CD4-positive, alpha-beta T cell treated with Interleukin-17A for 4 hours (primary cell): Measurements from ENCODE around the gene GP5.
A peak's percentile ranks its signal among the peaks of the same experiment; 100 is the strongest.

Experiments used
- DNase-seq: peaks from one replicate; pipeline ENCODE4 v3.0.0-alpha.2; 2020; ENCODE audit warnings: mixed read lengths

The GP5 gene

DNA sequence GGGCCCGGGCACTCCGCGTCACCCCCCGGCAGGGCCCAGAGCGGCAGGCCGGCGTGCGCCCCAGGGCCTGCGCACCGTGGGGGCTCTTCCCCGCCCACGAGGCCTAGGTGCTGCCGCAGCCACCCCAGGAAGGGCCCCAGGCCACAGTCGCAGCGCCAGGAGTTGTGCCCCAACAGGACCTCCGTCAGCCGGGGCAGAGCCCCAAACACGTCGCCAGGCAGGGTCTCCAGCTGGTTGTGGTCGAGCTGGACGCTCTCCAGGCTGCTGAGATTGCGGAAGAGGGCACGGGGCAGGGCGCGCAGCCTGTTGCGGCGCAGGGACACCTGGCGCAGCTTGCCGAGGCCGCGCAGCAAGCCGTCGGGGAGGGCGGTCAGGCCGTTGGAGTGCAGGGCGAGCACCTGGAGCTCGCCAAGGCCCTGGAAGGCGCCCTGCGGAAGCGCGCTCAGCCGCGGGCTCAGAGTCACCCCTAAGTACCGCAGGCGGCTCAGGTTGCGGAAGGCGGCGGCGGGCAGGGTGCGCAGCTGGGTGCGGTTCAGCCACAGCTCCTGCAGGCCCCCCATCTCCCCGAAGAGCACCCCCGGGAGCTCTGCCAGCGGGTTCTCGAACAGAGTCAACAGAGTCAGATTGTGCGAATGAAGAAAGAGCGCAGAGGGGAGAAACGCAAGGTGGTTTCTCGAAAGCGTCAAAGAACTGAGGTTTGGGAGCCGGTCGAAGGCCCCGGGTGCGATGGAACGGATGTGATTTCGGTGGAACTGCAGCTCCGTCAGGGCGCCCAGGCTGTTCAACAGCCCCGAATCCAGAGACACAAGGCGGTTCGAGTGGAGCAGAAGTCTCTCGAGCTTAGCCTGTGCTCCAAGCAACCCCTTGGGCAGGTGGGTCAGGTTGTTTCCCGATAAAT, 2.0 kb downstream of the GP5 start:
- DNase-seq = peak; percentile 65

DNA sequence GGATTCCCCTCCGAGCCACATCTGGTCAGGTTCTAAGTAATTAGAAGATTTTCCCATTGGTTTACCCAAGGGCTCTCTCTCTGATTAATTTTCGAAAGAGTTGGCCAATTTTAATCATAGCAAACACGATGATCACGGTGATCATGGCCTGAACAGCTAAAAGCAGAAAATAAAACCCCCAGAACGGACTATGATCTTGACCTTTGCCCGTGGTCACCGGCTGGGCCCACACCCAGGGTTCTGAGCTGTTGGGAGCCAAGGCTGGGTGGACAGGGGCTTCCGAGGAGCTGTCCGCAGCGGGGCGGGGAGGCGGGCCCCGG, 2.6 kb downstream of the GP5 start:
- no peak for DNase-seq

DNA sequence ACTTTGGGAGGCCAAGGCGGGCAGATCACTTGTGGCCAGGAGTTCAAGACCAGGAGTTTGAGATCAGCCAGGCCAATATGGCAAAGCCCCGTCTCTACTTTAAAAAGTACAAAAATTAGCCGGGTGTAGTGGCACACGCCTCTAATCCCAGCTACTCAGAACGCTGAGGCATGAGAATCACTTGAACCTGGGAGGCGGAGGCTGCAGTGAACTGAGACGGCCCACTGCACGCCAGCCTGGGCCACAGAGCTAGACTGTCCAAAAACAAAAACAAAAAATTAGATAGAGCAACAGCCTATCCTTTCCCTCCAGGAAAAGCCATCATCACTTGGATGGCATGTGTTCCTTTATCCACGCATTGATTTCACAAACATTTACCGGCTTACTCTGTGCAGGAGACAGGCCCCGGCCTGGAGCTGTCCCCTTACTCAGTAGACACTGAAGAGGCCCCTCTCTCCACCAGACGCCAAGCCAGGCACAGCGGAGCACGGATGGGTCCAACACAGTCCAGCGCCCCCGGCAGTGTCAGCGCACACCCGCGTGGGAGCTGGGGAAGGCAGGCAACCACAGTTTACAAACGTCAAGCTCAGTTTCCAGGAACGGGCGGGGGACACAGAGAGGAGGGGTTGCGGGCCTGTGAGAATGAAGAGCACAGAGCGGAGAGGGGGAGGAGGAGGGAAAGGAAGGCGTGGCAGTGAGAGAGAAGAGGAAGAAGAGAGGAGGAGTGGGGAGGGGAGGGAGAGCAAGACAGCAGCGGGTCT, 3.1 kb downstream of the GP5 start:
- DNase-seq = peak; percentile 73

DNA sequence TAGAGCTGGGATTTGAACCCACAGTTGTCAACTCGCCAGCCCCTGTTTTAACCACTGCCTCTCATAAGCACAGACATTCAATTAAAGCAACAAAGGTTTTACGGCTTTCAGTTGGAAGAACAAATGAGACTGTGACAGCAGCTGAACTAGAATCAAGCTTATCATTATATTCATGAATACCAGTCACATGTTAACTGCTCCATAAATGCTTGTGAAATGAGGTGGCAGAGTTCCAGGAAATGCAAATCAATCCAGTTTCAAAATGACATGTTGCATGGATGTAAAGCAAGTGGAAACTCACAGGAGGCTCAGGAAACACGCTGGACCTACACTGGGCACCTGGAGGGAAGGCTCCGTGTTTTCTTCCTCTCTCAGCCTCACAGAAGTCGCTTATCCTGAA, 3.9 kb downstream of the GP5 start:
- no peak for DNase-seq

DNA sequence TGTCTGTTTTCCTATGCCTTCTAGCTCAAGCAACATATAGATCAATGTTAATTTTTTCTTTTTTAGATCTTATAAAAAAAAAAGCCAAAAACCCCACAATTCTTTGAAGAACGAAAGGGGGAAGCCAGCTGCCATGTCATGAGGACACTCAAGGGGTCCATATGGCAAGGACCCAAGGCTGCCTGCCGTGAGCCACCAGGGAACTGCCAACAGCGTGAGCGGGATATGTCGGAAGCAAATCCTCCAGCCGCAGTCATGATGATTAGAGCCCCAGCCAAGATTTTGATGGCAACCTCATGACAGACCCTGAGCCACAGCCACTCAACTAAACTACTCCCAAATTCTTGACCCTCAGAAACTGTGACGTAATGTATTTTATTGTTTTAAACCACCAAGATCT, 6.5 kb downstream of the GP5 start:
- DNase-seq = no peak

DNA sequence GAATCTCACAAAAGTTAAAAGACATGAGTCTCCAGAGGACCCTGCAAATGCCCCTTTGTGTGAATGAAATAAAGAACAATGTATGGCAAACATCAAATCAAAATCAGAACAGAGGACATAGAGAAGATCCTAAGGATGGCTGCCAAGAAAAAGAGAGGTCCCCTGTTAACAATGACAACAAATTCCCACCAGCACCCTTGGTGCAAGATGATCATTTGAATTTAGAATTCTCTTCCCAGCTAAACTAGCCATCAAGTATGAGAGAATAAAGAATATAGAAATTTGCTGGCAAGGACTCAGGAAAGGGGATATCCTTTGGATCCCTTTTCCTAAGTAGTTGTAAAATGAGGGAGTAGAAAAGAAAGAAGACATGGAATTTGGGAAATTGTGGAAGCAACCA, 8.2 kb downstream of the GP5 start:
- no peak for DNase-seq

DNA sequence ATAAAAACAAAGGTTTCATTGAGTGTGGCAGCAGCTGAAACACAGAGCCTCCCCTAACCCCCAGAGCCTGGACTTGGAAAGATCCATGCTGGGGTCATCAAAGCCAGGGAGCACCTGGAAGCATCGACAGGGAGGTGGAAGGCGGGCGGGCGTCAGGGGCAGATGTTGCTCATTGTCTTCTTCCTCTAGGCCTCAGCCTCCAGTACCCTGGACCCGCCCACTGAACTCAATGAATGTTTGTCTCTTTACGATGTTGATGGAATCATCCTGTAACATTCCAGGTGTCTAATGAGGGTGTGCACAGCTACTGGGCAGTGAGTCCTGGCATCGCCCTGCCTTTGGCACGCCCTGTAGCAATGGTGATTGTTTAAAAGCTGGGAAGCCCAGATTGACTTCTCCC, 9.8 kb downstream of the GP5 start:
- no peak for DNase-seq

DNA sequence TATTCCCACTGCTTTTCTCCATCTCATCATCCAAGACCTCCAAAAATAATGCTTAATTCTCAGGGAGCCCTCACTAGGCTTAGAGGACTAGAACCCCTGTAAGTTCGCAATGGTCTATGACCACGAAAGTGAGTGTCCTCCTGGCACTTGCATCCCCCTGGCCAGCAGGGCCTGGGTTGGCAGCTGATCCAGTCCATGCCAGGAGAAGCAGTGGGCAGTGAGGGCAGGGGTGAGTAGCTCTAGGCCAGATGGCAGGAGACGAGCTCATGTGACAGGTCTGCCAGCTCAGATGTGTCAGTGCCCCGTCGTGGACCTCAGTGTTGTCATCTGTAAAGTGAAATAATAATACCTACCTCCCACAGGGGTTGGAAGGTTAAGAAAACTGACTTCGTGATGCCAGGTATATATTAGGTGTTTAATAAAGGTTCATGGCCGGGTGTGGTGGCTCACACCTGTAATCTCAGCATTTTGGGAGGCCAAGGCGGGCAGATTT, 11.1 kb downstream of the GP5 start:
- no peak for DNase-seq

DNA sequence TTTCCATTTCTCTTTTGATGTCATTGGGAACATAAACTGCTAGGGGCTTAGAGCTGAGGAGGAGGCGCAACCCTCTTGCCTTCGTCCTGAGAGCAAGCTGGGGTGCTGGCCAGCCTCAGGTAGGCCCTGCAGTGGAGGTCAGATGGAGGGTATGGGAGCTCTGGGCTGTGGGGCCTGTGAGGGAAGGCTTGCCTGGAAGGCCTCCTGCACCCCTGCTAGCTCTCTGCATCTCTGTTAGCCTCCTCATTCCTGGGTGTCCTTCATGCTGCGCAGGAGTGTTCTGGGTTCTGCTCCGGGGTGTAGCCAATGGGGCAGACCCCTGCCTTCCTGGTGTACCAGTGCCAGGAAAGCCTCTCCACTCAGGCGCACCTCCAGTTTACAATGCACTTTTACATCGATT, 11.8 kb downstream of the GP5 start:
- DNase-seq = no peak

DNA sequence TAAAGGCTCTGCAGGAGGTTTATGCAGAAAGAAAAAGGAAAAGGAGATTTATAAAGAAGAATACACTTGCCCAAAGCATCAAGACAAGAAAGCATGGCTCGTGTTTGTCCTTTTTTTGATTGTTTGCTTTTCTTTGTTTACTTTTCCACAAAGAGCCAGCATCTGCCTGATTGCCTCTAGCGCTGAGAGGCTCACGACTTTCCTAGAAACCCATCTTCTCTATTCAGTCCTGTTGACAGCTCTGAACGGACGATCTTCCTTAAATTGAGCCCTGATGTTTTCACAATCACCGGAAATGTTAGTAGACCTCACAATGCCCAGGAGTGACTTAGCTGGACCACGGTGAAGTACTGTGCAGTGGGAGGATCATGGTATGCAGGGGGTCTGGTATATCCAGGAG, 12.4 kb downstream of the GP5 start:
- DNase-seq = no peak

DNA sequence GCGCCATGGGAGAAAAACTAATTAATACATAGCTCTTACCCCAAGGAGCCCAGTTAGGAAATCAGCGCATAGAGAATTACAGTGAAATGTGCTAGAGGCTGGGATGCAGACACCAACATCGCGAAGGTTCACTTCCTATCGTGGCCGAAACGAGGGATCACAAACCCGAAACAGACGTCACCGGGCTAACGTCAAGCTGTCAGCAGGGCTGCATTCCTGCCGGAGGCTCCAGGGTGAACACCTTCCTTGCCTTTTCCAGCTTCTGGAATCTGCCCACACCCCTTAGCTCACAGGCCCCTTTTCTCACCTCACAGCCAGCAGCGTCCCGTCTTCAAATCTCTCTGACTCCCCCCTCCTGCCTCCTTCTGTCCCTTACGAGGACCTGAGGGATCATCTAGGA, 13.0 kb downstream of the GP5 start:
- no peak for DNase-seq

DNA sequence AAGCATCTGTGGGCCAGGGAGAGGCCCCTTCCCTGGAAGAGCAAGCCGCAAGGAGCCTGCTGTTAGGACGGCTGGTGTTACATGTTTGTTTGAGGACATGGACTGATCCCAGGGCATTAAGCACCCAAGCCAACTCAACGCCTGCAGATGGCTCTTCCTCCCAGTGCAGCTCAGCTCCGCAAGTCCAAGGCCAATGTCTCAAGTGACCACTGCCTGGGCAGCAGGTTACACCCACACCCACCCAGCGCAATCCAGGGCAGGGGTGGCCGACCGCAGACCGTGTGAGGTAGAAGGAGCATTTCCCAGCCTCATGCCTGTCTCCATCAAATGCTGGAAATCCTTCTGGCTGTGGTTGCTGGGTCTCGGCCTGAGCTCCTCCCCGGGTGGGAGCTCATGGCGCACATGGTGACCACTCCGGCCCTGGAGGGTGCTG, 14.5 kb downstream of the GP5 start:
- DNase-seq = no peak

DNA sequence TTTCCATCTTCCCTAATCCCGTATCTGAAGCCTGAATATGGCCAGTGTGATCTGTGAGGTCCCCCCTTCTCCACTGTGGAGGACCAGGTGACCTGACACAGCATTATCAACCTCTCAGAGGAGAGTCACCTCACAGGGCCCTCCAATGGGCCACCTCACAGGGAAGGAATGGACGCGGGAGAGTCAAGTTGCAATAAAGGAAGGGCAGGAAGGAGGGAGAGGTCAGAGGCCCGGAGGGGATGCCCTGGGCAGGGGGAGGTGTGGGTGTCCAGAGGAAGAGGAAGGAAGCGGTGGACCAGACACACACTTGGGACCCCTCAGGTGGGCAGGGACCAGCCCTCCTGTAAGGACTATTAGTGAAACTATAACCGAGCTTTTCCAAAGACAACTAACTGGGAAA, 14.9 kb downstream of the GP5 start:
- DNase-seq = no peak

DNA sequence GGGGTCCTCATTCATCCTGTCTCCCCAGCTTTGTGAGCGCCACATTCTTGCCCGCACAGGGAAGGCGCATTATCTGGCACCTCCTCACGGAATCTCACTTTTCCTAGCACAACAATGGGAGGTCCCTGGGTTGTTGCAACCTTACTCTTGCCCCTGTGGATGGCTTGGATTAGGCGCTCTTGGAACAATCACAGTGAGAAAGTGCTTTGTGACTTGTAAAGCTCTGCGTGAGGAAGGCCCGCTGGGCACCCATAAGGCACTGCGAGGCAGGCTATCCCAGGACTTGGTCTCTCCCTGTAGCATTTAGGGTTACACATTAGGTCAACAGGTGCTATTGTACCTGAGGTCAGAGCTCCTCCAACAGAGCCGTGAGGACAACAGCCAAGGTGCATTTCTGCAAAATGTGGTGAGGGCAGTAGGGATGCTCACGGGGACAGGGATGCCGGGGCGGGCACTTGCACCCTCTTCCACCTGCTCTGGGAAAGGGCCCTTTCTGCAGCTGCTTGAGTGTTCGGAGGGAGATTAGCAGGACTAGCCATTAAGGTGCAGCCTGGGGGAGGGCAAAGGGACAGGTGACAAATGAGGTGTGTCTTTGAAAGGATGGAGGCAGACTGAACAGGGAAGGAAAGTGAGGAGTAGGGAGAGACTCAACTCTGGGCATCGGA, 15.7 kb downstream of the GP5 start:
- DNase-seq = no peak

DNA sequence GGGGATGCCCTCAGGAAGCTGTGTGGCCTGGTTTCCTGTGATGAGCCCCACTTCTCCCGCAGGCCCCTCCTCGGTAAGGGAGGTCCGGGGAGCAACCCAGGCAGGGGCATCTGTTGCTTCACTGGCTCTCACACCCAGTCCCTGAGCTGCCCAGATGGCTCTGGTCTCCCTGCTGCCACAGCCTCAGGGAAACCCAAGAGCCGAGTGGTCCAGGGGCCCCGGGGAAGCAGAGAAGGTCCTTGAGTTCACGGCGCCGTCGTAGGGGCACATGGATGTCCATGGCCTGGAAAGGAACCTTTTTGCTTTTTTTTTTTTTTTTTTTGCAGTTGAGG, 16.2 kb downstream of the GP5 start:
- no peak for DNase-seq

DNA sequence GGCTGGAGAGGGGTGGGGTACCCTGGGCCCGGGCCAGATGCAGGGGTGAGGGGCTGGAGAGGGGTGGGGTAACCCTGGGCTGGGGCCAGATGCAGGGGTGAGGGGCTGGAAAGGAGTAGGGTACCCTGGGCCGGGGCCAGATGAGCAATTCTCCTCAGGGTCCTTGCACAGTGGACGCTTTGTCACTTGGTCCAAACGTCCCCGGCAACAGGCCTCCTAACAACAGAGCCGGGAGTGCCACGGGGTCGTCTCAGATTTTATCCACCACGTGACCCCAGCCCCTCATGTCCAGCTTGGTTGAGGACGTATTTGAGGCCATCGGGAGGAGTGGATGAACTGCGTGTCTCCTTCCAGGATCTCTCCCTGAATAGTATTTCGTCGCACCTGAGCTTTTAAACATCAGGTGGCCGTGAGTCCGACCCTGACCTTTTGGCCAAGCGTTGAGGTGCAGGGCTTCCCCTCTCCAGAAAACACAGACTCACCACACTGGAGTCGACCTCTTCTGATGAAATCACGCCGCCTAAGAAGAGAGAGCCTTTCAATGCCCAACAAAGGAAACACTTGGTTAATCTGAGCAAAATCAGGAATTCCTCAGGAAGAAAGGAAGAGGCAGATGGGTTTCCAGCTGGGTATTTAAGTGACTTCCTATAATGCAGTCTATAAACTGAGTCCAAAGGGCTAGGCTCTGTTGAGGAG, 16.7 kb downstream of the GP5 start:
- DNase-seq = no peak

DNA sequence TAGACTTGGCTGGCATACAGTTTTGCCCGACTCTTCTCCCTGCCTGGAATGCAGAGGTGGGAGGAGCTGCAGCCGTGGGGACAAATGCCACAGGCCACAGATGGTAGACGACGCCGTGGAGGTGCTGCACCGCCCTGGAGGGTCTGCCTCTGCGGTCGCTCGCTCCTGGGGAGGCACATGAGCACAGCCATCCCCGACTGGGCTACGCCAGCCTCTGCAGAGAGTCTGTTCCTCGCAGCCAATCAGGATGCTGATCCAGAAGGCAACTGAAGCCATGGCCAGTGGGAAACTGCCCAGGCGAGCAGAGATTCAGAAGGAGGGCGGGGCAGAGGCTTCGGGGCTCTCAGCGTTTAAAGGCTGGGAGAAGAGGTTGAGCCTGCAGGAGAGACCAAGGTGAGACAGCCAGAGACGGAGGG, 17.6 kb downstream of the GP5 start:
- DNase-seq = no peak

DNA sequence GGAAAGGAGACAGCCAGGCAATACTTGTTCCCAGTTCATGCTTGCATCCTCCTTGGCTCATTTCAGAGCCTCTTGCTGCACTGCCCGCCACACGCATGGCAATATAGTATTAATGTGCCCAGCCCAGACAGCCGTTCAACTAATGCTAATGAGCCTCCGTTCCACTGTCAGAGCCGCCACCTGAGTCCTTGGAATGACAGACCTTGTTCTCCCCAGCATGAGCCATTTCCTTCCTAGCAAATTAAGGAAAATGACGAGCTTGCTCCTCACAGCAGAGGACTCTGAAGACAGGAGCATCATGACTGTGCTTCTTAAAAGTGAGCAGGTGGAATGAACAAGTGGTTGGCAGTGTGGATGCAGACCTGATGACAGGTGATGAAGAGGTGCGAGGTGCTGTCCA, 18.7 kb downstream of the GP5 start:
- no peak for DNase-seq

DNA sequence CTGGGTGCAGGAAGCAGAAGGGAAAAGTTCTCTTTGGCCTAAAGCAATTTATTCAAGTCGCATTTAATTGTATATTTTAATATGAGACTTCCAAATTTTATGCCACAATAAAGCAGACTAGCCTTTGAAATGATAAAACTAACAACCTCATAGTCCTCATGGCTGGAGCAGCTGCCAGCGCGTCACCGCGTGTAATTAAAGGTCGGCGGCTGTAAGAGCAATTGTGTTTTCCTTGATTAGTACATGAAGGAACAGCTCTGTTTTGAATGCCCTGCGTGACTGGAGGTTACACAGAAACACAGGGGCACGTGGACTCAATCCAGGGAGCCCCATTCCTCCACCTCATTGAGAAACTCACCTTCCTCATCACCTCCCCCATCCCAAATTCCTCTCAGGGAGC, 19.4 kb downstream of the GP5 start:
- DNase-seq = no peak

DNA sequence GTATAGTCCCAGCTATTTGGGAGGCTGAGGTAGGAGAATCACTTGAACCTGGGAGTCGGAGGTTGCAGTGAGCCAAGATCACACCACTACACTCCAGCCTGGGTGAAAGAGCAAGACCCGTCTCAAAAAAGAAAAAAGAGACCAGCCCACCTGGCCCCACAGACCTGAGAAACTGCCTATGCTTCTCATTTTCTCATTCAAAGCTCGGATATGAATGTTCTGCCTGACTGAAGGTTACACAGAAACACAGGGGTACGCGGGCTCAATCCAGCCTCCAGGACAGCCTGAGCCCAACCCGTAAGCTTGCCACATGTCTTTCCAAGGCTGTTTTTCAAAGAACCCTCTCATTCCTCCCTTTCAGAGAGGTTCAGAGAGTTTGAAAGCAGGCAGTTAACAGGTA, 19.8 kb downstream of the GP5 start:
- DNase-seq = no peak

DNA sequence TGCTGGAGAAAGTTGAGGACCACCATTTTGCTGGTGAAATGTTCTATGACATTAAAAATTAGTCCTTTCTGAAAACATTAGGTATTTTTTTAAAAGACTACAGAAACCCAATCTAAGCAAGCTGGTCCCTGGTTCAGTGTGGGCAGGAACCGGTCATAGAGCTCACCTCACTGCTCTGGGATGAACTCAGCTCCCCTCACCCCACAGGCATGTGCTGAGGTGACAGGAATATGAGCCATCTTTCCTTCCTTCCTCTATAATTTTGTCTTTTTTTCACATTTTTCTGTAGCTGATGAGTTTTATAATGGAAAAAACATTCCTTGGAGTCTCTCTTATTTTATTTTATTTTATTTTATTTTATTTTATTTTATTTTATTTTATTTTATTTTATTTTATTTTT, 21.4 kb downstream of the GP5 start:
- no peak for DNase-seq

DNA sequence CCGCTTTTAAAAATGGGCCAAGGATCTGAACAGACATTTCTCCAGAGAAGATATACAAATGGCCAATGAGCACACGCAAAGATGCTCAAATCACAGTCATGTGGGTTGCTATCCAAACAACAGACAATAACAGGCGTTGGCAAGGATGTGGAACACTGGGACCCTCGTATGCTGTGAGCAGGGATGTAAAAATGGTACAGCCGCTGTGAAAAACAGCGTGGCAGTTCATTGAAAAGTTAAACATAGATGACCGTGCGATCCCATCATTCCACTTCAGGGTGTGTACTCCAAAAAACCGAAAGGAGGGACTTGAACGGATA, 22.9 kb downstream of the GP5 start:
- DNase-seq = no peak

DNA sequence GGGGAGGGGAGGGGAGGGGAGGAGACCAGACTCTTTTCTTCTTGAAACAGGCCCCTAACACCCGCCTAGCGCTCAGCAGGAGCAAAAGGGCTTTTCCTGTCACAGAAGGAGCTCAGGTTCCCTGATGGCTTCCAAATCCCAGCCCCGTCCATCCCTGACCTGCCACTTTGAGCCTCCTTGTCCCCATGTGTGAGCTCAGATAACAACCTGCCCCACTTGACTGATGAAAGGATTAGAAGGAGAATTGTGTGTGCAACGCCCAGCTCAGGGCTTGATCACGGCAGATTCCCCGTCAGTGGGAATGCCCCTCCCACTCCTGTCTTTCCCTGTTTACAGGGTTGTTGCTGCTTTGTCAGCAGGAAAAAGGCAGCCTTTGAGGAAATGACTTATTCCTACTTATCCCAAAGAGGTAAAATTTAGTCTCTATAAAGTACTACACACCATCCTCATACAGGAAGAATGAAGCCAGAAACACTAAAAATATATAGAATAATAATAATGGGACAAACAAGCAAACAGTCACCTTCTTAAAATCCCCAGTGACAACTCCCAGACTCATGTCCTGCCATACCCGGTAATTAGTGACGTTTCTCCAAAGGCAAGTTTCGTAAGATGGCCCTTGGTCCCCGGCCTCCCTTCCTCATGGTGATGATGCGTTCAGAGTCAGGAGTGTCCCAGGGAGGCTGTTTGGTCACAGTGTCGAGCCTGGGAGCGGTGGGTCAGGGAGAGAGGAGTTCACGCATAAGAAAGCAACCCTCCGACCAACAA, 23.4 kb downstream of the GP5 start:
- DNase-seq = no peak
